NCI-H446 treated with DMSO at 0.1 percent for 48 hours (cell line): Measurements from ENCODE around the gene MRPS5.
"Not testable (repeated sequence)": the region's sequence is repeated elsewhere in the genome, so short reads cannot be mapped to it uniquely, and the experiment has no call there.

Experiments
- DNase-seq: peaks from one replicate; lab custom pipeline; 2025; lab: John Stamatoyannopoulos, UW

Gene MRPS5

GRCh38 chr2:95046371-95047112 is 75.1 kb downstream of the MRPS5 start:
- no peak for DNase-seq

- DNase-seq = no peak
These were observed 77.0 kb downstream of the MRPS5 start for GRCh38 chr2:95044601-95045000.

GRCh38 chr2:95043300-95044093 is 78.1 kb downstream of the MRPS5 start:
- peak; percentile 7 for DNase-seq

- DNase-seq = no peak
These were observed 78.9 kb downstream of the MRPS5 start for GRCh38 chr2:95042472-95043271.

- DNase-seq = no peak
These were observed 79.7 kb downstream of the MRPS5 start for GRCh38 chr2:95041824-95042442.

- no peak for DNase-seq
These were observed 80.4 kb downstream of the MRPS5 start for GRCh38 chr2:95041060-95041823.

- no peak for DNase-seq
These were observed 81.2 kb downstream of the MRPS5 start for GRCh38 chr2:95040426-95040825.

GRCh38 chr2:95039978-95040377 is 81.6 kb downstream of the MRPS5 start:
- DNase-seq = no peak

GRCh38 chr2:95039363-95039762 is 82.2 kb downstream of the MRPS5 start:
- DNase-seq = no peak

GRCh38 chr2:95038635-95039298 is 82.8 kb downstream of the MRPS5 start:
- no peak for DNase-seq

GRCh38 chr2:95037841-95038585 is 83.6 kb downstream of the MRPS5 start:
- DNase-seq = not testable (repeated sequence)

- no peak for DNase-seq
These were observed 84.2 kb downstream of the MRPS5 start for GRCh38 chr2:95037384-95037839.

GRCh38 chr2:95036596-95037383 is 84.8 kb downstream of the MRPS5 start:
- DNase-seq = no peak
